GM12801 (cell line): ENCODE data around the gene LAIR1.

ENCODE experiments used
- CTCF ChIP-seq: IDR thresholded peaks from one replicate; pipeline ENCODE4 v1.5.1; 2011; ENCODE audit warnings: control low read depth; ENCODE audit not compliant: insufficient read length; ENCODE audit errors: extremely low read depth

Gene LAIR1

GRCh38 chr19:54403054-54403453 lies 38.3 kb upstream of the LAIR1 start:
- TF ChIP-seq CTCF: no peak

- TF ChIP-seq CTCF: no peak
Observed at GRCh38 chr19:54400913-54401312, 36.2 kb upstream of the LAIR1 start.

GRCh38 chr19:54399189-54399588 lies 34.5 kb upstream of the LAIR1 start:
- no peak for TF ChIP-seq CTCF

- TF ChIP-seq CTCF: no peak
Observed at GRCh38 chr19:54395685-54396084, 31.0 kb upstream of the LAIR1 start.

GRCh38 chr19:54393381-54393780 lies 28.6 kb upstream of the LAIR1 start:
- no peak for TF ChIP-seq CTCF

GRCh38 chr19:54392105-54392504 lies 27.4 kb upstream of the LAIR1 start:
- no peak for TF ChIP-seq CTCF

GRCh38 chr19:54391589-54392061 lies 26.9 kb upstream of the LAIR1 start:
- TF ChIP-seq CTCF: no peak
